Measurements from ENCODE around the gene KRT6B.
"Not testable (repeated sequence)": the region's sequence is repeated elsewhere in the genome, so short reads cannot be mapped to it uniquely, and the experiment has no call there.

KRT6B gene

GRCh38 chr12:52411815-52412214, 40.1 kb downstream of the KRT6B start:
- no peaks in the 10 kb centered on the region for H3K9me2 ChIP-seq (replicated peaks; ENCODE audit: insufficient read depth, low read length)
- no peak overlapping the region for H2AFZ ChIP-seq (ENCODE audit: low read length)
- no peaks in the 10 kb centered on the region for H3K79me2 ChIP-seq (ENCODE audit: low read length)
- H3K27me3 ChIP-seq (replicated peaks; ENCODE audit: insufficient read depth, low read length): peaks cover 40% of the 10 kb centered on the region
- no peak overlapping the region for H3K9ac ChIP-seq (ENCODE audit: low read length)
- no peaks in the 10 kb centered on the region for H3K9me3 ChIP-seq (replicated peaks; ENCODE audit: insufficient read depth, low read length)
- no peak overlapping the region for H3K4me3 ChIP-seq (ENCODE audit: low read length)
- H3K27ac ChIP-seq (ENCODE audit: low read length): no peak overlapping the region
- H3K36me3 ChIP-seq (replicated peaks; ENCODE audit: insufficient read depth, low read length): no peaks in the 10 kb centered on the region
- no peak for TF ChIP-seq CTCF (IDR thresholded peaks at IDR 0.05; ENCODE audit: low read length)
- no peak for TF ChIP-seq EZH2phosphoT487 (IDR thresholded peaks at IDR 0.05; ENCODE audit: low read length)
- TF ChIP-seq EZH2 (optimal IDR thresholded peaks at IDR 0.05; ENCODE audit: low read depth, low read length): no peak
- H3F3A ChIP-seq (ENCODE audit: insufficient read depth, low read length): no peaks in the 10 kb centered on the region
- no peak overlapping the region for H3K4me2 ChIP-seq (ENCODE audit: low read depth, low read length)
- DNase-seq: no peak
- H4K20me1 ChIP-seq (ENCODE audit: insufficient read depth, low read length): no peaks in the 10 kb centered on the region
- no peaks in the 10 kb centered on the region for H3K4me1 ChIP-seq (ENCODE audit: low read length)

GRCh38 chr12:52410589-52411248, 41.2 kb downstream of the KRT6B start:
- not testable (repeated sequence) for H3F3A ChIP-seq (ENCODE audit: insufficient read depth, low read length); H3K79me2 ChIP-seq (ENCODE audit: low read length)
- H3K27me3 ChIP-seq (replicated peaks; ENCODE audit: insufficient read depth, low read length): peaks cover 51% of the 10 kb centered on the region

GRCh38 chr12:52407918-52408317, 44.0 kb downstream of the KRT6B start:
- Histone ChIP-seq H3K36me3 (replicated peaks; ENCODE audit: insufficient read depth, low read length) (no peaks in the 10 kb centered on the region), H2AFZ (ENCODE audit: low read length) (no peak overlapping the region), H3K9me2 (replicated peaks; ENCODE audit: insufficient read depth, low read length) (no peaks in the 10 kb centered on the region), H3K9ac (ENCODE audit: low read length) (no peak overlapping the region), H3K4me3 (ENCODE audit: low read length) (no peak overlapping the region), H3K79me2 (ENCODE audit: low read length) (no peaks in the 10 kb centered on the region), H3K27me3 (replicated peaks; ENCODE audit: insufficient read depth, low read length) (peaks cover 55% of the 10 kb centered on the region), H3K4me2 (ENCODE audit: low read depth, low read length) (no peak overlapping the region), H3K9me3 (replicated peaks; ENCODE audit: insufficient read depth, low read length) (no peaks in the 10 kb centered on the region), H3K27ac (ENCODE audit: low read length) (no peak overlapping the region), H3K4me1 (ENCODE audit: low read length) (no peaks in the 10 kb centered on the region), H4K20me1 (ENCODE audit: insufficient read depth, low read length) (no peaks in the 10 kb centered on the region), H3F3A (ENCODE audit: insufficient read depth, low read length) (no peaks in the 10 kb centered on the region)
- DNase-seq: no peak
- TF ChIP-seq EZH2 (optimal IDR thresholded peaks at IDR 0.05; ENCODE audit: low read depth, low read length): no peak
- no peak for TF ChIP-seq EZH2phosphoT487 (IDR thresholded peaks at IDR 0.05; ENCODE audit: low read length)
- no peak for TF ChIP-seq CTCF (IDR thresholded peaks at IDR 0.05; ENCODE audit: low read length)

More at GRCh38 chr12:52410589-52411248, 41.2 kb downstream of the KRT6B start:
- H3K9ac ChIP-seq (ENCODE audit: low read length); H3K27ac ChIP-seq (ENCODE audit: low read length); H4K20me1 ChIP-seq (ENCODE audit: insufficient read depth, low read length); H3K9me2 ChIP-seq (replicated peaks; ENCODE audit: insufficient read depth, low read length); DNase-seq; H3K9me3 ChIP-seq (replicated peaks; ENCODE audit: insufficient read depth, low read length); H3K4me1 ChIP-seq (ENCODE audit: low read length); H3K4me2 ChIP-seq (ENCODE audit: low read depth, low read length); H3K36me3 ChIP-seq (replicated peaks; ENCODE audit: insufficient read depth, low read length); H3K4me3 ChIP-seq (ENCODE audit: low read length); H2AFZ ChIP-seq (ENCODE audit: low read length): not testable (repeated sequence)

GRCh38 chr12:52405922-52406385, 46.0 kb downstream of the KRT6B start, which contains the start of gene KRT82:
TSS of gene KRT82 (minus strand) at chr12:52406335. CDS start at chr12:52406277, 58 bp downstream.
- no peaks in the 10 kb centered on the region for H3K4me1 ChIP-seq (ENCODE audit: low read length)
- H3K9me2 ChIP-seq (replicated peaks; ENCODE audit: insufficient read depth, low read length): no peaks in the 10 kb centered on the region
- H3K9ac ChIP-seq (ENCODE audit: low read length): no peak within 1 kb of the TSS
- H3K4me3 ChIP-seq (ENCODE audit: low read length): no peak within 1 kb of the TSS
- H3F3A ChIP-seq (ENCODE audit: insufficient read depth, low read length): no peaks in the 10 kb centered on the region
- TF ChIP-seq EZH2 (optimal IDR thresholded peaks at IDR 0.05; ENCODE audit: low read depth, low read length): no peak
- no peak for TF ChIP-seq CTCF (IDR thresholded peaks at IDR 0.05; ENCODE audit: low read length)
- no peak for TF ChIP-seq EZH2phosphoT487 (IDR thresholded peaks at IDR 0.05; ENCODE audit: low read length)
- H3K27ac ChIP-seq (ENCODE audit: low read length): no peak within 1 kb of the TSS
- no peak within 1 kb of the TSS for H3K4me2 ChIP-seq (ENCODE audit: low read depth, low read length)
- H3K36me3 ChIP-seq (replicated peaks; ENCODE audit: insufficient read depth, low read length): no peaks in the 10 kb centered on the region
- no peak within 1 kb of the TSS for H2AFZ ChIP-seq (ENCODE audit: low read length)
- no peak for DNase-seq
- no peaks in the 10 kb centered on the region for H3K79me2 ChIP-seq (ENCODE audit: low read length)
- H4K20me1 ChIP-seq (ENCODE audit: insufficient read depth, low read length): no peaks in the 10 kb centered on the region
- H3K27me3 ChIP-seq (replicated peaks; ENCODE audit: insufficient read depth, low read length): peaks cover 63% of the 10 kb centered on the region
- H3K9me3 ChIP-seq (replicated peaks; ENCODE audit: insufficient read depth, low read length): no peaks in the 10 kb centered on the region

Data from MM.1S (cell line).